ENCODE results near the gene UMODL1. TPM values are rescaled to one million over a fixed set of nuclear protein-coding genes. Genes with fewer than 3 reads are reported as not detected.
"Not testable (repeated sequence)": the region's sequence is repeated elsewhere in the genome, so short reads cannot be mapped to it uniquely, and the experiment has no call there.

UMODL1 gene
- total RNA-seq, 1 donor from 2014 or later: 0.09 TPM

- intact Hi-C loops (cut with micrococcal nuclease): not testable (repeated sequence)
Measured at GRCh38 chr21:42078247-42079007, 7.3 kb downstream of the UMODL1 start.

- intact Hi-C loops (cut with micrococcal nuclease): no loop called here
Measured at GRCh38 chr21:42079008-42079938, 8.2 kb downstream of the UMODL1 start.

DNA sequence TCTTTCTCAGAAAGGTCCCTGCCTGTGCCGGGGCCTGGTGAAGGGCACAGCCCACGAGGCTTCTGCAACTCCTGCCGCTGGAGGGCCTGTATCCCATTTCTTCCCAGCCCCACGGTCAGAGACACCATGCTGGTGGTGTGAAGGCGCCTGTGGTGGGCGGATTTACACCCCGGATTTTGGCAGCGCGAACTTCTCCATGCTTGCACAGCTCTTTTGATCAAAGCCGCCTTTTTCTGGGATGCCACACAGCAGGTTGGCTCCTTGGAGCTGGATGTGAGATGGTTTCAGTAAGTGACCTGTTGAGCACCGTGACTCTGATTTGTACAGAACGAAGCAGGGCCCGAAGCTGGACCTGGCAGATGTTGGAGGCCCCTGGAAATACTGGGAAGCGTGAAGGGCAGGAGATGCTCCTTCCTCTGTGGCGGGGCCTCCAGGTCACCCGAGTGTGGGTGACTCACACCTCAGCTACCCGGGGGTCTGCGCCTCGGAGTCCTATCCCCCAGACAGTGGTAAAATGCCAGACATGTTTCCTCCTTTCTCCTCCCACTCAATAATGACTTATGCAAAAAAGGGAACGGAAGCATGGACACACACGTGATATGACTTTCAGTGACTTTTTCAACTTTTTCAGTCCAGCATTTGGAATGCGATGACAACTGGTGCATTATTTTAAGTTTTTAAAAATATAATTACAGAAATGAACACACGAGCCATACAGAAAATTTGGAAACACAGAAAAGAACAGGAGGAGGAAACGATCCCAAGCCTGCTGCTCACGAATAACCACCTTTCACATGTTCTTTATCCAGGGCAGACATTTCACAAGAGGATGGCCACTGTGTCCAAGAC lies 9.0 kb downstream of the UMODL1 start:
- intact Hi-C loops (cut with micrococcal nuclease): no loop called here

DNA sequence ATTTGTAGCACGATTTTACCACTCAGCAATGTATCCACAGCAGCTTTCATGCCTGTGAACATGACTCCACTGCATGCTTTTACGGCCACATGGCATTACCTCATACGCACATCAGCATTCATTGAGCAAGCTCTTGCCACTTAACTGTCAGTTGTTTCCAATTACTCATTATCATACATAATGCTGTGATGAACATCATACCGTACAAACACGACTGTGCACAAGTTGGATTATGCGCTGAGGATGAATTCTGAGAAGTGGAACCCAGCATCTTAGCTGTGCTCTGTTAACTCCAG lies 9.6 kb downstream of the UMODL1 start:
- intact Hi-C loops (cut with micrococcal nuclease): no loop called here

DNA sequence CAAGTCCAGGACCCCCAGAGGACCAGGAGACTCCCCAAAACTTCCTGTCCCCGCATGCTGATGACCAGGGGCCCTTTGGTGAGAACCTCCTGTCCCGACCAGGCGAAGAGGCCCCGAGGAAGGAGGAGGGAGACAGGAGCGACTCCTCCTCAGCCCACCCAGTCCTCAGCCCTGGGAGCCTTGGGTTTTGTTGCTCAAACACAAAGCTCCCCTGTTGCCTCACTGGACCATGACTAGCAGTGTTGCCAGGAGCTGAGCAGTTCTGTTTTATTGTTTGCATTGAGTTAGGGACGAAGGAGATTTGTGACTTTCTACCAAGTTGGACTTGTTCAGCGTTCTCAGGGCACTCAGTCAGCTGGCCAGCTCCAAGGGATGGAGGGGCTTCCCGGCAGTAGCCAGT lies 10.0 kb downstream of the UMODL1 start:
- intact Hi-C loops (cut with micrococcal nuclease): no loop called here

GRCh38 chr21:42081931-42082381 lies 10.8 kb downstream of the UMODL1 start:
- intact Hi-C loops (cut with micrococcal nuclease): no loop called here

GRCh38 chr21:42082501-42083360 lies 11.6 kb downstream of the UMODL1 start:
- intact Hi-C loops (cut with micrococcal nuclease): no loop called here

DNA sequence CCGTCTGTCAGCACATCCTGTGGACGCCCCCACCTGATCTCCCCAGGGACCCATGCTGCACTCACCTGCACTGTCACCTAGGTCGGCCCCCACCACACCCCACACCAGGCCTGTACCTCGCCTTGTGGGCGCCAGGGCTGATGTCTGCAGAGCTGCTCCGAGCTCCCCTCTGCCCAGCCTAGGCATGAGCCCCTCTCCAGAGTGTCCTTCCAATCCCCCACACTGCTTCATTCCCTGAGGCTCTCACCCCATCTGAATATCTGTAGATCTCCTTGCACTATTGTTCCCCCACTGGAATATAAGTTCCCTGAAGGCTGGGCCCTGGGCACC lies 12.2 kb downstream of the UMODL1 start:
- intact Hi-C loops (cut with micrococcal nuclease): no loop called here

DNA sequence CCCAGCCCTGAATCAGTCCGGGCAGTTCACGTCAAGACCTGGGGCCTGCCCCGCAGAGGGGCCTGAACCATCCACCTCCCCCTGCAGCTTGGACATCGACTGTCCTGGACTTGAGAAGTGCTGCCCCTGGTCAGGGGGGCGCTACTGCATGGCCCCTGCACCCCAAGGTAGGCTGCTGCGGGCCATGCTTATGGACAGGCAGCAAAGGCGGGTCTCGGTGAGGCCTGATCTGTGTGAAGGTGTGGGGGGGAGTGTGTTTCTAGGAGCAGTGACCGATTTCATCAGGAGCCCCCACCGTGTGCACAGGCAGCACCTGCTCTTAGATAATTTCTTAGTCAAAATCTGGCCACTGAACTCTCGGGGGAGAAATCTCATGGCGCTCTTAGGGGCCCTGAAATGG lies 13.0 kb downstream of the UMODL1 start:
- intact Hi-C loops (cut with micrococcal nuclease): no loop called here

GRCh38 chr21:42085246-42086077 lies 14.3 kb downstream of the UMODL1 start:
- intact Hi-C loops (cut with micrococcal nuclease): no loop called here

DNA sequence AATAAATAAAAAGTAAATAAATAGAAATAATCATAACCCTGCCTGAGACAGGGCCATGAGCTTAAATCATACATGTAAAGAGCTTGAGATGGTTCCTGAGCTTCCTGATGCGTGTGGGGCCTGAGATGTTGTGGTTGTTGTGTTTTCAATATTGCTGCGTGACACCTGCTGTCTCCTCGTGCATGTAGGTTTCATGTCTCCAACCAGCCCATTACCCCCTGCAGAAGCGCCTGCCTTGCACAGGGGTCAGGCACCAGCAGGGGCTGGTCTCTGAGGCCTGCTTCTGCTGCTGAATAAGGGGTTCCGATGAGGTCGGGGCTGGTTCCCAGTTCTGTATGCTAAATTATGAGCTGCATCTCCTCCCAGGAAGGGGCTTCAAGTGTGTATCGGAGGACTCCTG lies 15.9 kb downstream of the UMODL1 start:
- intact Hi-C loops (cut with micrococcal nuclease): no loop called here

DNA sequence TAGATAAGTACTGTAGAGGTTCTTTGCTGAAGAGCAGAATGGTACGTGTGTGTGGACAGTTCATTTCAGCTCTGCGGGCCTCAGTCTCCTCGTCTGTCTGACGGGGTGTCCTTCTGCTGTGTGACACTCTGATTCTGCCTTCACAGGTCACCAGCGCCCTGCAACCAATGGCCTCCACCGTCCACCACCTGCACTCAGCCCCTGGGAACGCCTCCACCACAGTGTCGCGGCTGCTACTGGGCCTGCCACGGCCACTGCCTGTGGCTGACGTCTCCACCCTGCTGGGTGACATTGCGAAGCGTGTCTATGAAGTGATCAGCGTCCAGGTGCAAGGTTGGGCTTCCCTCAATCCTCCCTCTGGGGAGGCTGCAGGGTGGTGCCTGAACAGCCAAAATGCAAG lies 17.0 kb downstream of the UMODL1 start:
- intact Hi-C loops (cut with micrococcal nuclease): no loop called here

- intact Hi-C loops (cut with micrococcal nuclease): no loop called here
Measured at GRCh38 chr21:42088658-42089057, 17.5 kb downstream of the UMODL1 start.

DNA sequence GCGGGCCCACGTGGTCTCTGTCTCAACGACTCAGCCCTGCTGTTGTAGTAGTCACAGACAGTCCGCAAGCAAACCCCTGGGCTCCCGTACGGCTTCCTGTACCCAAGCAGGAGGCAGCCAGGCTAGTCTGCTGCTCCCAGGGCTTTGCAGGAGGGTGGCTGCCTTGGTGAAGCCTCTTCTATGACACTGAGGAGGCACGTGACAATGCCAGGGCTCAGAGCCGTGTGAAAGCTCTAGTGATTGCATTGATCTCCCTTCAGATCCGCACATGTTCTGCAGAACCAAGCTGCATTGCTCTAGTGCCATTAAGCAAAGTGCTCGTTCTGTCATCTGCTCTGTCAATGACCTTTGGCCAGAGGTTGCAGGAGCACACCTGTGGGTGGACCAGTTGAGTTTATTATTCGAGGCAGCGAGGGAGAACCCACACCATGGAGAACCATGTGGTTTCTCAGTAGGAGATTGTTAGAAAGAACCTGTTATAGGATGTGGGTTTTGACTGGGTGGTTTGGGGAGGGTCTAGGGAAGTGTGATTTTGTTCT lies 18.0 kb downstream of the UMODL1 start:
- intact Hi-C loops (cut with micrococcal nuclease): no loop called here

GRCh38 chr21:42089665-42090310 lies 18.7 kb downstream of the UMODL1 start:
- intact Hi-C loops (cut with micrococcal nuclease): no loop called here

DNA sequence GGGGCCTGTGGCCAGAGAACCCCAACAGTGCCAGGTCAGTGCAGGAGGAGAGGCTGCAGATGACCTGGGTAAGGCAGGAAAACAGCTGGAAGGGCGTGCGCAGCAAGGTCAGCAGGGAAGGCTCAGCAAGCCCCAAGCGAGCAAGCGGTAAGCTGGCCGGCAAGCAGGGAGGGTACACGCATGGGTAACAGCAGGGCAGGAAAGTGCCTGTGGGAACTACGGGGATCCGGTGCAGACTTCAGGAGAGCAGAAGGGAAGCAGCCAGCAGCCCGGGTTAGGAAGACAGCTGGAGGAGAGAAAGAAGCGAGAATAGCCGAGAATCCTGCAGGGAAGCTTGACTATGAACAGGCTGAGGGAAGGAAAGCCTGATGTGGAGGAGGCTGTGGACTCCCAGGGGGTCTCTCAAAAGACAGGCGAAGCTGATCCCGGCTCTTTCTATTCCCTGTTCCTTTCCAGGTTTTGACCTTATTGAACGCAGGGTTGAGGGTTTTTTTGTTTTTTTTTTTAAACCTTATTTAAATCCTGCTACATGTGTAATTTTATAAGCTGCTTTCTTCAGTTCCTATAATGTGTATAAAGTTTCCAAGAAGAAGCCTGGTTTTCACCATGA lies 20.9 kb downstream of the UMODL1 start:
- intact Hi-C loops (cut with micrococcal nuclease): no loop called here

DNA sequence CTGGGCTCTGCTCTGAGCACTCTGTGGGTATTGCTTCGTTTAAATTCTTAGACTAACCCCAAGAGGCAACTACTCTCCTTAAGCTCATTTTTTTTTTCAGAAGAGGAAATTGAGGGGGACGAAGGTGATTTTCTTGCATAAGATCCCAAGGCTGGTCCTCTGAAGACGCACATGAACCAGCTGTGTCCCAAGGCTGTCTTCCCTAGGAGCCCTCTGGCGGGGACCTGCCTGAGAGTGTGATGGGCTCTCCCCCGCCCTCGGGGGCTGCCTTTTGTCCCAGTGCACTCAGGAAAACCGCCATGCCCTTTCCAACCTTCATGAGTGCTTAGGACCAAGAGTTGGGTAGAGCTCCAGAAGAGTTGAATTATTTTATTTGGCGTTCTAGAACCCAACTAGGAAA lies 21.7 kb downstream of the UMODL1 start:
- intact Hi-C loops (cut with micrococcal nuclease): no loop called here

DNA sequence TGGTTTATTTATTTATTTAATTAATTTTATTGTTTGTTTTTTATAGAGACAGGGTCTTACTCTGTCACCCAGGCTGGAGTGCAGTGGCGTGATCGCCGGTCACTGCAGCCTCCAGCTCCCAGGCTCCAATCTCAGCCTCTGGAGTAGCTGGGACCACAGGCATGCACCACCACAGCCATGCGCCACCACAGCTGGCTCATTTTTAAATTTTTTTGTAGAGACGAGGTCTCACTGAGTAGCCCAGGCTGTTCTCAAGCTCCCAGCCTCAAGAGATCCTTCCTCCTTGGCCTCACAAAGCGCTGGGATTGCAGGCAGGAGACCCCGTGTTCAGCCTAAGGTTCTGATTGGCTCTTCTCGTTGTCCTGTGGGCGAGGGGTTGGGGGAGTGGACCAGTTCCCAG lies 22.1 kb downstream of the UMODL1 start:
- intact Hi-C loops (cut with micrococcal nuclease): no loop called here

- intact Hi-C loops (cut with micrococcal nuclease): no loop called here
Measured at GRCh38 chr21:42093991-42094421, 22.9 kb downstream of the UMODL1 start.
